ENCODE data around the gene CST11. TPM values are rescaled to one million over a fixed set of nuclear protein-coding genes. Genes with fewer than 3 reads are reported as not detected.

CST11 gene
- total and polyA plus RNA-seq, 2 donors (not counting 3 experiments of a cell fraction or from before 2014, with no cell fraction given): not detected

DNA sequence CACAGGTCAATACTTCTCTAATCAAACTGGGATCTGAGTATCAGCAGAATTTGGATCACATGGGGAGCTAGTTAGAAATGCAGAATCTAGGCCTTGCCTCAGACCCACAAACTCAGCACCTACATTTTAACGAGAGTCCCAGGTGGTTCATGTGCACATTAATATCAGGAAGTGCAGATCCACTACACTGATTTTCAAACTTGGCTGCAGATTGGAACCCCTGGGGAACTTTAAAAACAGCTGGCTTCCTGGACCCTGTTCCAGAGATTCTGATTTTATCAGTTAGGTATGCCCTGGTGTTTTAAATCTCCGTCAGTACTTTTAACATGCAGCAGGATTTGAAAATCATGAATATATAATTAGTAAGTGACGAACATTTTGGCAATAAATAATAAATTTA lies 36.3 kb upstream of the CST11 start:
- Histone ChIP-seq H3K4me2 (ENCODE audit: insufficient read depth, low read length) (no peak overlapping the region), H3K36me3 (ENCODE audit: control insufficient read depth in 2 of 2, extremely low read depth in 1 of 2, insufficient read depth in 2 of 2, low read length in 2 of 2) (no peaks in the 10 kb centered on the region), H3K9me3 (replicated peaks; ENCODE audit: control insufficient read depth, insufficient read depth, low read length) (no peaks in the 10 kb centered on the region), H3K27me3 (ENCODE audit: control insufficient read depth in 2 of 2, insufficient read depth in 2 of 2, low read length in 2 of 2) (no peaks in the 10 kb centered on the region), H3K4me3 (replicated peaks in 1 of 3; ENCODE audit: insufficient read depth in 1 of 3, low read depth in 1 of 3, low read length in 3 of 3) (no peak overlapping the region), H3K9me1 (replicated peaks; ENCODE audit: control insufficient read depth, extremely low read depth, insufficient read depth, low read length) (no peaks in the 10 kb centered on the region), H2AFZ (ENCODE audit: low read depth, low read length) (no peak overlapping the region), H3K79me2 (ENCODE audit: control insufficient read depth, insufficient read depth, low read length) (no peaks in the 10 kb centered on the region), H3K9ac (replicated peaks; ENCODE audit: extremely low read depth, insufficient read depth, low read length) (no peak overlapping the region), H3K4me1 (ENCODE audit: control insufficient read depth, extremely low read depth, insufficient read depth, low read length) (no peaks in the 10 kb centered on the region), H3K27ac (ENCODE audit: insufficient read depth, low read depth, low read length) (no peak overlapping the region), H4K20me1 (replicated peaks; ENCODE audit: control insufficient read depth, extremely low read depth, insufficient read depth, low read length) (no peaks in the 10 kb centered on the region)
- POLR2A ChIA-PET: no interaction called here
- TF ChIP-seq, protein P1, sequence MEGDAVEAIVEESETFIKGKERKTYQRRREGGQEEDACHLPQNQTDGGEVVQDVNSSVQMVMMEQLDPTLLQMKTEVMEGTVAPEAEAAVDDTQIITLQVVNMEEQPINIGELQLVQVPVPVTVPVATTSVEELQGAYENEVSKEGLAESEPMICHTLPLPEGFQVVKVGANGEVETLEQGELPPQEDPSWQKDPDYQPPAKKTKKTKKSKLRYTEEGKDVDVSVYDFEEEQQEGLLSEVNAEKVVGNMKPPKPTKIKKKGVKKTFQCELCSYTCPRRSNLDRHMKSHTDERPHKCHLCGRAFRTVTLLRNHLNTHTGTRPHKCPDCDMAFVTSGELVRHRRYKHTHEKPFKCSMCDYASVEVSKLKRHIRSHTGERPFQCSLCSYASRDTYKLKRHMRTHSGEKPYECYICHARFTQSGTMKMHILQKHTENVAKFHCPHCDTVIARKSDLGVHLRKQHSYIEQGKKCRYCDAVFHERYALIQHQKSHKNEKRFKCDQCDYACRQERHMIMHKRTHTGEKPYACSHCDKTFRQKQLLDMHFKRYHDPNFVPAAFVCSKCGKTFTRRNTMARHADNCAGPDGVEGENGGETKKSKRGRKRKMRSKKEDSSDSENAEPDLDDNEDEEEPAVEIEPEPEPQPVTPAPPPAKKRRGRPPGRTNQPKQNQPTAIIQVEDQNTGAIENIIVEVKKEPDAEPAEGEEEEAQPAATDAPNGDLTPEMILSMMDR (IDR thresholded peaks at IDR 0.05; ENCODE audit: extremely low read depth in 1 of 2, insufficient read depth in 1 of 2, low read depth in 1 of 2, low read length in 2 of 2): no peak
- no peak for TF ChIP-seq POLR2A (IDR thresholded peaks at IDR 0.05; ENCODE audit: low read depth, low read length)
- no peak for TF ChIP-seq FOS (IDR thresholded peaks at IDR 0.05; ENCODE audit: borderline replicate concordance, insufficient read depth, low read length)
- TF ChIP-seq JUN (IDR thresholded peaks at IDR 0.05; ENCODE audit: borderline replicate concordance, insufficient read depth, insufficient read length, low read depth): no peak
- TF ChIP-seq POLR2AphosphoS5 (IDR thresholded peaks at IDR 0.05; ENCODE audit: insufficient read depth, low read depth, low read length): no peak
- TF ChIP-seq GATA2 (IDR thresholded peaks at IDR 0.05; ENCODE audit: insufficient read depth, insufficient read length, low read depth, low read length): no peak
- TF ChIP-seq MYC (IDR thresholded peaks at IDR 0.05; ENCODE audit: low read depth, low read length): no peak
- intact Hi-C loops (cut with micrococcal nuclease): no loop called here
- FAIRE-seq: no peak
- CTCF ChIA-PET: no interaction called here
- dilution Hi-C loops (cut with MboI; ENCODE audit: extremely low pct_ligation_motif_present, low sequenced_read_pairs): no loop called here
- BruUV-seq (replicated peaks): no TSS peak
- no peak for DNase-seq (ENCODE audit: low read depth, low spot score)

DNA sequence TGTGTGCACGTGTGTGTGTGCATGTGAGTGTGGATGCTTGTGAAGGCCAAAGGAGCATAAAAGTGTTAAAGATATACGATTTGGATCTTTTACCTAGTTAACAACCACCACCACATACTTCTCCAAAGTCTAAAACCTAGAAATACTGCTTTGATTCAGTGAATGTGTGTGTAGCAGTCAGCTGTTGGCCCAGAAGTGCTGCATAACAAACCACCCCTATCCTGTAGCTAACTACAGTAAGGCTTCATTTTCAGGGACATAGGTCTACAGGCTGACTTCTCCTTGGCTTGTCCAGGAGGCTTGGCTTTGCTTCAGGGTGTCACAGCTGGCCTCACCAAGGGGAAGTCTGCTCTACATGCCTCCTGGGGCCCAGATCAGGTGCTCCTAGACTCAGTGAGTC lies 35.8 kb upstream of the CST11 start:
- H3K27ac ChIP-seq (ENCODE audit: insufficient read depth, low read depth, low read length): no peak overlapping the region
- H3K4me3 ChIP-seq (replicated peaks in 1 of 3; ENCODE audit: insufficient read depth in 1 of 3, low read depth in 1 of 3, low read length in 3 of 3): no peak overlapping the region
- ChIA-PET POLR2A (no interaction called here), CTCF (no interaction called here)
- no peaks in the 10 kb centered on the region for H4K20me1 ChIP-seq (replicated peaks; ENCODE audit: control insufficient read depth, extremely low read depth, insufficient read depth, low read length)
- intact Hi-C loops (cut with micrococcal nuclease): no loop called here
- BruUV-seq (replicated peaks): no TSS peak
- TF ChIP-seq JUN (IDR thresholded peaks at IDR 0.05; ENCODE audit: borderline replicate concordance, insufficient read depth, insufficient read length, low read depth) (no peak), MYC (IDR thresholded peaks at IDR 0.05; ENCODE audit: low read depth, low read length) (no peak)
- TF ChIP-seq, protein P2, sequence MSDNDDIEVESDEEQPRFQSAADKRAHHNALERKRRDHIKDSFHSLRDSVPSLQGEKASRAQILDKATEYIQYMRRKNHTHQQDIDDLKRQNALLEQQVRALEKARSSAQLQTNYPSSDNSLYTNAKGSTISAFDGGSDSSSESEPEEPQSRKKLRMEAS (IDR thresholded peaks at IDR 0.05; ENCODE audit: insufficient read depth, insufficient read length): no peak
- no peaks in the 10 kb centered on the region for H3K27me3 ChIP-seq (ENCODE audit: control insufficient read depth in 2 of 2, insufficient read depth in 2 of 2, low read length in 2 of 2)
- H3K79me2 ChIP-seq (ENCODE audit: control insufficient read depth, insufficient read depth, low read length): no peaks in the 10 kb centered on the region
- H3K9ac ChIP-seq (replicated peaks; ENCODE audit: extremely low read depth, insufficient read depth, low read length): no peak overlapping the region
- no peaks in the 10 kb centered on the region for H3K4me1 ChIP-seq (ENCODE audit: control insufficient read depth, extremely low read depth, insufficient read depth, low read length)
- dilution Hi-C loops (cut with MboI; ENCODE audit: extremely low pct_ligation_motif_present, low sequenced_read_pairs): no loop called here
- H3K9me3 ChIP-seq (replicated peaks; ENCODE audit: control insufficient read depth, insufficient read depth, low read length): no peaks in the 10 kb centered on the region
- no peaks in the 10 kb centered on the region for H3K9me1 ChIP-seq (replicated peaks; ENCODE audit: control insufficient read depth, extremely low read depth, insufficient read depth, low read length)
- FAIRE-seq: no peak
- H2AFZ ChIP-seq (ENCODE audit: low read depth, low read length): no peak overlapping the region
- H3K36me3 ChIP-seq (ENCODE audit: control insufficient read depth in 2 of 2, extremely low read depth in 1 of 2, insufficient read depth in 2 of 2, low read length in 2 of 2): no peaks in the 10 kb centered on the region
- no peak for DNase-seq (ENCODE audit: low read depth, low spot score)
- no peak overlapping the region for H3K4me2 ChIP-seq (ENCODE audit: insufficient read depth, low read length)
